Measurements from ENCODE around the gene PRR16. TPM values are rescaled to one million over a fixed set of nuclear protein-coding genes. Genes with fewer than 3 reads are reported as not detected.

Gene PRR16
- total RNA-seq, 1 donor from 2014 or later: 0.25 TPM

DNA sequence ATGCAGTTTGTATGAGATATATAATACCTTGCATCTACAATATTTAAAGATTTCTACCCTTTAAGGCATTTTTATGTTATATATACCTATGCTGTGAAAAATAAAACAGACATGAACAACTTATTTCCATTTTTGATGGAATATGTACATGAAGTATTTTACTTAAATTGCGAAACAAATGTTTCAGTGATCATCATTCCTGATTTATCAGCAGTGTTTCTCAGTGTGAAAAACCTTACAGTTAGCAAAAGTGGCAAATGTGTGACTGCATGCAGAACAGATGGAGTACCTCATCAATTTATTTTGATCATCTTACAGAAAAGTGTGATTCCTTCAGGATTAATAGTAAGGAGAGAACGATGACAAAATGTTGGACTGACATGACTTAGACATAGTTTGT, 43.1 kb downstream of the PRR16 start:
- no peaks in the 10 kb centered on the region for H3K27me3 Mint-ChIP-seq (ENCODE audit: unreplicated experiment)
- H3K27ac Mint-ChIP-seq (ENCODE audit: unreplicated experiment): no peak overlapping the region
- no peak overlapping the region for H3K4me3 Mint-ChIP-seq (ENCODE audit: unreplicated experiment)
- no peaks in the 10 kb centered on the region for H3K9me3 Mint-ChIP-seq (ENCODE audit: unreplicated experiment)
- no peaks in the 10 kb centered on the region for H3K4me1 Mint-ChIP-seq (ENCODE audit: low read depth, unreplicated experiment)
- no peaks in the 10 kb centered on the region for H3K36me3 Mint-ChIP-seq (ENCODE audit: unreplicated experiment)
- no peak for DNase-seq
- TF ChIP-seq, protein P1, sequence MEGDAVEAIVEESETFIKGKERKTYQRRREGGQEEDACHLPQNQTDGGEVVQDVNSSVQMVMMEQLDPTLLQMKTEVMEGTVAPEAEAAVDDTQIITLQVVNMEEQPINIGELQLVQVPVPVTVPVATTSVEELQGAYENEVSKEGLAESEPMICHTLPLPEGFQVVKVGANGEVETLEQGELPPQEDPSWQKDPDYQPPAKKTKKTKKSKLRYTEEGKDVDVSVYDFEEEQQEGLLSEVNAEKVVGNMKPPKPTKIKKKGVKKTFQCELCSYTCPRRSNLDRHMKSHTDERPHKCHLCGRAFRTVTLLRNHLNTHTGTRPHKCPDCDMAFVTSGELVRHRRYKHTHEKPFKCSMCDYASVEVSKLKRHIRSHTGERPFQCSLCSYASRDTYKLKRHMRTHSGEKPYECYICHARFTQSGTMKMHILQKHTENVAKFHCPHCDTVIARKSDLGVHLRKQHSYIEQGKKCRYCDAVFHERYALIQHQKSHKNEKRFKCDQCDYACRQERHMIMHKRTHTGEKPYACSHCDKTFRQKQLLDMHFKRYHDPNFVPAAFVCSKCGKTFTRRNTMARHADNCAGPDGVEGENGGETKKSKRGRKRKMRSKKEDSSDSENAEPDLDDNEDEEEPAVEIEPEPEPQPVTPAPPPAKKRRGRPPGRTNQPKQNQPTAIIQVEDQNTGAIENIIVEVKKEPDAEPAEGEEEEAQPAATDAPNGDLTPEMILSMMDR (IDR thresholded peaks at IDR 0.05; ENCODE audit: partially characterized antibody, unreplicated experiment): no peak

DNA sequence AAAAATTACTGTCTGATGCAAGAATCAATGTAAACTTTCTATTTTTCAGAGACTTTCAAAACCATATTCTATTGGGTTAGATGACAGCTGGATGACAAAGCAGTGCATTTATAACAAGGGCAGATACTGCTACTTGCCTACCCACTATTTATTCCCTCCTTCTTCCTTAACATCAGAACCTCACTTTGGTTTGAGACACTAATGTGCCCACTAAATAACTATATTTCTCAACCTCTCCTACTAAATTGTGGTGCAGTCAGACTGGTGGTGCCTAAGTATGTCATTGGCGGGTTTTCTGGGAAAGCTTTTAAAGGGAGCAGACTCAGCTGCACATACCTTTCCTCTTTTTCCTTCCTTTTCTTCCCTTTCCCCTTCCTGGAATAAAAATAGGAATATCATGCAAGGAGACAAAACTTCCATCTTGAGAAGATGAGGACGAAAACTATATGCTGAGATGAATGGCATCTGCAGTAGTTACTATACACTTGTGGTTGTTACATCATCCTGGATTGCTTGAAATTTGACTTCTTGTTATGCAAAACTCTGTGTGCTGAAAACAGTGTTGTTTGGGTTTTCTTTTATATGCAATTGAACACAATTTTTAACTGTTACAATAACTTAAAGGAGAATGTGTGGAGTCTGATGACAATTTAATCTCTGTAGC, 43.8 kb downstream of the PRR16 start:
- Mint-ChIP-seq H3K4me3 (ENCODE audit: unreplicated experiment) (no peak overlapping the region), H3K36me3 (ENCODE audit: unreplicated experiment) (no peaks in the 10 kb centered on the region), H3K27ac (ENCODE audit: unreplicated experiment) (no peak overlapping the region), H3K4me1 (ENCODE audit: low read depth, unreplicated experiment) (no peaks in the 10 kb centered on the region), H3K9me3 (ENCODE audit: unreplicated experiment) (no peaks in the 10 kb centered on the region), H3K27me3 (ENCODE audit: unreplicated experiment) (no peaks in the 10 kb centered on the region)
- no peak for DNase-seq
- TF ChIP-seq, protein P1 (IDR thresholded peaks at IDR 0.05; ENCODE audit: partially characterized antibody, unreplicated experiment): no peak

DNA sequence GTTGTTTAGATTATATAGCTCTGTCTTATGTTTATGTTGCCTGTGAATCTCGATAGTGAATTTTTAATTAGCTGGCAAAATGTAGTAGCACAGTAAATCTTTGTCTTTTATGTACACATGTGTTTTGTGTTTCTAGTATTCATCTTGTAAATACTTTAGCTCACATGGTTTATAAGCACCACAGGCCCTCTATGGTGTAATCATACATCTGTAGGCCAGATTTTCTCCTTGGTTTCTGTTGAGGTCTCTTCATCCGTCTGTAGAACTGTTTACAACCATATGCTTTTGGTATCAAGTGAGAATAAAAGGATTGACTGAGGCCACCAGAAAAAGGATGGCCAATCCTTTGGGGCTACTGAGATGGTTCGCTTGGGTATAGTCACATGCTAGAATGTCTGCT, 45.0 kb downstream of the PRR16 start:
- Mint-ChIP-seq H3K4me1 (ENCODE audit: low read depth, unreplicated experiment) (no peaks in the 10 kb centered on the region), H3K9me3 (ENCODE audit: unreplicated experiment) (no peaks in the 10 kb centered on the region), H3K4me3 (ENCODE audit: unreplicated experiment) (no peak overlapping the region), H3K36me3 (ENCODE audit: unreplicated experiment) (no peaks in the 10 kb centered on the region), H3K27ac (ENCODE audit: unreplicated experiment) (no peak overlapping the region), H3K27me3 (ENCODE audit: unreplicated experiment) (no peaks in the 10 kb centered on the region)
- TF ChIP-seq, protein P1 (IDR thresholded peaks at IDR 0.05; ENCODE audit: partially characterized antibody, unreplicated experiment): no peak
- no peak for DNase-seq

DNA sequence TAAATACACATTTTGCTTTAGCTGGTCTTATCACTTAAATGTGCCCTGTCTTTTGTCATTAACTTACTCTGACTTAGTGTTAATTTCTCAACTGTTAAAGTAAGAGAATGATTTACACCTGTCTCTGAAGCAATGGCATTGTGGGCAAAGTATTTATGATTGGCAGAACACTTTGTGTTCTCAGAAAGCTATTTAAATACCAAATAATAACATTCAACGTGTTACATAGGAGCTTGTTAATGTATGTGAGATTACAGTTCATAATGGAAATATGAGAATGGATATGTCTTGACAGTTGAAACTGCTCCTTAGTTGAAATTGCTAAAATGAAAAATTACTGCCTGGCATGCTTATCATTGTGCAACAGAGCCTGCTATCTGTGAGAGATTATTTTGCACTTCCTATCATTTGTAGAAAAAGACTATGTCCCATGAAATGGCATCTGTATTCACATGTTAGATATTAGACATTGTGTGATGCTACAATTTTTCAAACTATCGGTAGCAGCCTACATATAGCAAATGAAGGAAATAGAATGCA, 46.1 kb downstream of the PRR16 start:
- H3K27me3 Mint-ChIP-seq (ENCODE audit: unreplicated experiment): no peaks in the 10 kb centered on the region
- no peak overlapping the region for H3K4me3 Mint-ChIP-seq (ENCODE audit: unreplicated experiment)
- H3K4me1 Mint-ChIP-seq (ENCODE audit: low read depth, unreplicated experiment): no peaks in the 10 kb centered on the region
- no peaks in the 10 kb centered on the region for H3K9me3 Mint-ChIP-seq (ENCODE audit: unreplicated experiment)
- H3K27ac Mint-ChIP-seq (ENCODE audit: unreplicated experiment): no peak overlapping the region
- TF ChIP-seq, protein P1 (IDR thresholded peaks at IDR 0.05; ENCODE audit: partially characterized antibody, unreplicated experiment): no peak
- no peak for DNase-seq
- H3K36me3 Mint-ChIP-seq (ENCODE audit: unreplicated experiment): no peaks in the 10 kb centered on the region

DNA sequence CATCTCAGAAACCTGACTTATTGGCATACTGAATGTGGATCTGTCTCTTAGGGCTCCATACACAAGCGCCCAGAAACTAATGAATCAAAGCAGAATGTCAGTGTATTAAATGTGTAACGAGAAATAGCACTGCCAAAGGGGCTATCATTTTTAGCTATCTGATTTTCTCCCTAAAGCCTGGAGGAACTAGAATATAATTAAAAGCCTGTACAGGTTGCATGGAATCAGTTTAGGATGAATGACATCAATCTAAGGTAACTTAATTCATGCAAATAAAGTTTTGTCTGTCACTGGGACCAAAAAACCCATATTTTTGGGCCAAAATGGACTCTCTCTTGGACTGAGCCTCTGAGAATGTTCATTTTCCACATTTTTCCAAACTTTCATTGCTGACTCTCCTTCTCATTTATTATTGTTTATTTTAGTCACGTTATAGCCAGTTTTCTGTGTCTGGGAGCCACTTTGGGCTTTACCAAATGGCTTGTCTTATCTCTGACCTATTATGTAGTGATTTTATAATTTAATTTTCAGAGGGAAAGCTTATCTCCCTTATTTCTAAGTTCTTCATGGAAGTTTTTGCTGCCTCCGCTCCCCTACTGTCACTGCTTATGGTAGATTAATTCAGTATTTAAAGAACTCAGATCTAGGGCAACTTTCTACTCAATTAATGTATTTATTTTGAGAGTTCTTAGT, 47.0 kb downstream of the PRR16 start:
- Mint-ChIP-seq H3K36me3 (ENCODE audit: unreplicated experiment) (no peaks in the 10 kb centered on the region), H3K27me3 (ENCODE audit: unreplicated experiment) (no peaks in the 10 kb centered on the region), H3K27ac (ENCODE audit: unreplicated experiment) (no peak overlapping the region), H3K4me1 (ENCODE audit: low read depth, unreplicated experiment) (no peaks in the 10 kb centered on the region), H3K4me3 (ENCODE audit: unreplicated experiment) (no peak overlapping the region), H3K9me3 (ENCODE audit: unreplicated experiment) (no peaks in the 10 kb centered on the region)
- TF ChIP-seq, protein P1 (IDR thresholded peaks at IDR 0.05; ENCODE audit: partially characterized antibody, unreplicated experiment): no peak
- no peak for DNase-seq

Measured in glutamatergic neuron (in vitro differentiated cells).